ENCODE results near the gene GFER.
A peak's percentile ranks its signal among the peaks of the same experiment; 100 is the strongest.

The GFER gene

DNA sequence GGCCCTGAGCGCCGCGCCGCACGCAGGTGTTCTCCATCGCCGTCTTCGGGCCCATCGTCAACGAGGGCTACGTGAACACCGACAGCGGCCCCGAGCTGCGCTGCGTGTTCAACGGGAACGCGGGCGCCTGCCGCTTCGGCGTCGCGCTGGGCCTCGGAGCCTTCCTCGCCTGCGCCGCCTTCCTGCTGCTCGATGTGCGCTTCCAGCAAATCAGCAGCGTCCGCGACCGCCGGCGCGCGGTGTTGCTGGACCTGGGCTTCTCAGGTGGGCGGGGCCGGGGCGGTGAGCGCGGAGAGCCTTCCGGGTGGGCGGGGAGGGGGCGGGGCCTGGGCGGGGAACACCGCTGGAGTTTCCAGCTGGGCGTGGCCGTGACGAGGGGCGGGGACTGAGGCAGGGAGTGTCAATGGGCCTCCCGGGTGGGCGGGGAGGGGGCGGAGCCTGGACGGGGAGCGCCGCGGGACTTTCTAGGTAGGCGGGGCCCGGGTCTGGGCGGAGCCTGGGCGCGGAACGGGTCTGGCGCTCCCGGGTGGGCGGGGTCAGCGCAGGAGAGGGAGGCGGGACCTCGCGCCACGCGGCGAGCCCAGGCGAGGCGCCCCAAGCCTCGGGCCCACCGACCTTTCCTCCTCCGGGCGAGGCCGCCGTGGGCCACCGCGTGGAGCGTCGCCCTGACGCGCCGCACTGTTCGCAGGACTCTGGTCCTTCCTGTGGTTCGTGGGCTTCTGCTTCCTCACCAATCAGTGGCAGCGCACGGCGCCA, 8.1 kb downstream of the GFER start:
- Histone ChIP-seq H3K4me1 (no peaks in the 10 kb centered on the region), H3K27me3 (peaks cover 29% of the 10 kb centered on the region), H3K9me3 (peaks cover 10% of the 10 kb centered on the region), H3K36me3 (peaks cover 11% of the 10 kb centered on the region), H3K4me3 (ENCODE audit: low read depth, low read length) (no peak overlapping the region)
- DNase-seq, result peak; percentile 98
- no peak for TF ChIP-seq CTCF (IDR thresholded peaks at IDR 0.05; ENCODE audit: low read depth, low read length)

DNA sequence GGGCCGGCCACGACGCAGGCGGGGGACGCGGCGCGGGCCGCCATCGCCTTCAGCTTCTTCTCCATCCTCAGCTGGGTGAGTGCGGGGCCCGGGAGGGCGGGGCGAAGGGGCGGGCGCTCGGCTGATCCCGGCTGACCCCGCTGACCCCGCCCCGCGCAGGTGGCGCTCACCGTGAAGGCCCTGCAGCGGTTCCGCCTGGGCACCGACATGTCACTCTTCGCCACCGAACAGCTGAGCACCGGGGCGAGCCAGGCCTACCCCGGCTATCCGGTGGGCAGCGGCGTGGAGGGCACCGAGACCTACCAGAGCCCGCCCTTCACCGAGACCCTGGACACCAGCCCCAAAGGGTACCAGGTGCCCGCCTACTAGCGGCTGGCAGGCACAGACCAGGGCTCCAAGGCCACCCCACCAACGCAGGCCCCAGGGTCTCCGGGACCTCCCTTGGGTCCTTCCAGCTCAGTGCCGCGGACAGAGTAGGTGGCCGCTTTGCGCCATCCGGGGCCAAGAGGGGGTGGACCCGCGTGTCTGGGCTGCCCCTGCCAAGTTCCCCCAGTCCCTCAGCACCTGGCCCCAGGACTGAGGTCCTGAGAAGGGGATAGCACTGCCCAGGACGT, 8.8 kb downstream of the GFER start:
- TF ChIP-seq CTCF (IDR thresholded peaks at IDR 0.05; ENCODE audit: low read depth, low read length), result no peak
- no peaks in the 10 kb centered on the region for H3K4me1 ChIP-seq
- no peak overlapping the region for H3K4me3 ChIP-seq (ENCODE audit: low read depth, low read length)
- H3K9me3 ChIP-seq, result peaks cover 10% of the 10 kb centered on the region
- peaks cover 29% of the 10 kb centered on the region for H3K27me3 ChIP-seq
- H3K36me3 ChIP-seq, result peaks cover 18% of the 10 kb centered on the region
- no peak for DNase-seq

GRCh38 chr16:1993731-1994131, 9.7 kb downstream of the GFER start:
- Histone ChIP-seq H3K9me3 (peaks cover 10% of the 10 kb centered on the region), H3K27me3 (peaks cover 28% of the 10 kb centered on the region), H3K4me1 (no peaks in the 10 kb centered on the region), H3K4me3 (ENCODE audit: low read depth, low read length) (no peak overlapping the region), H3K36me3 (peaks cover 27% of the 10 kb centered on the region)
- no peak for DNase-seq
- TF ChIP-seq CTCF (IDR thresholded peaks at IDR 0.05; ENCODE audit: low read depth, low read length), result no peak

DNA sequence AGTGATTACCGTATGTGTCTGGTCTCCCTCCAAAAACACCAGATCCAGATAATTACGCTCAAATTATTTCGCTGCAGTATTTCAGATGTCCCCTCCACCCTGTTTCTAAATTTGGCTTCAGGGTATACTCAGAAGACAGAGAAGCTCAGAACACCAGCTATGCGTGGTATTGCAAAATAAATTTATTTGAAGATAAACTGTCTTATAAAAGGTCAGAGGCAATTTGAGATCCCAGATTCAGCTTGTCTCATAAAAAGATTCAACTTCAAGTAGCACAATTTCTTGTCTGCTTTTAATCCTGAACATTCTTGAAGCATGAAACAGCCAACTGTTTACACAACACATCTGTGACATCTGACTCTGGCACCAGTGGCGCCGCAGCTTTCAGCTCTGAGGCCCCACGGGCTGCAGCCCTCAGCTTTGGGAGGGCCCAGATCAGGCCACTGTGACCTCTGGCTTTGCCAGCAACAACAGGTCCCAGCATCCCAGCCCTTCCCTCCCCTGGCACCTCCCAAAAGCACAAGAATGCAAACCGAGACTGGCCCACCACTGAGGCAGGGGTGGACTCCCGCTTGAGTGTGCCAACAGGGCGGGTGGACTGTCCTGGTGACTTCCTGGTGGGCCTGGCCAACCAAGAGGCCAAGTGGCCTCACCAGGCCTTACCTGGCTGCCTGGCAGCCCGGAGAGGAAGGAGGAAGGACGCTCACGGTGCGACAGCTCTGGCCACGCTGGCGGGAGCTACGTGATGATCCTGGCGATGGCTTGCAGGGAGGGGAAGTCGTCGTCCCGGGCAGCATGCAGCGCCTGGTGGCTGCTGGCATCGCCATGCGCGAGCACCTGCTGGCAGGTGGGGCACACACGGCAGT, 13.7 kb downstream of the GFER start:
- no peaks in the 10 kb centered on the region for H3K4me1 ChIP-seq
- peaks cover 67% of the 10 kb centered on the region for H3K36me3 ChIP-seq
- DNase-seq, result no peak
- H3K27me3 ChIP-seq, result no peaks in the 10 kb centered on the region
- H3K9me3 ChIP-seq, result peaks cover 1% of the 10 kb centered on the region; the same call in 1 of the 2 replicates
- no peak overlapping the region for H3K4me3 ChIP-seq (ENCODE audit: low read depth, low read length)
- no peak for TF ChIP-seq CTCF (IDR thresholded peaks at IDR 0.05; ENCODE audit: low read depth, low read length)

- Histone ChIP-seq H3K27me3 (no peaks in the 10 kb centered on the region), H3K36me3 (peaks cover 74% of the 10 kb centered on the region), H3K4me1 (no peaks in the 10 kb centered on the region; the same call in 1 of the 2 replicates), H3K4me3 (ENCODE audit: low read depth, low read length) (no peak overlapping the region), H3K9me3 (no peaks in the 10 kb centered on the region)
- DNase-seq, result no peak
- TF ChIP-seq CTCF (IDR thresholded peaks at IDR 0.05; ENCODE audit: low read depth, low read length), result no peak
Measured at GRCh38 chr16:1998360-1998835, 14.4 kb downstream of the GFER start.
